Measurements from ENCODE around the gene TMEM163. TPM values are rescaled to one million over a fixed set of nuclear protein-coding genes. Genes with fewer than 3 reads are reported as not detected.

Gene TMEM163
- total and polyA plus RNA-seq, 2 donors = 5.0 TPM

GRCh38 chr2:134462791-134463698 lies 255.8 kb downstream of the TMEM163 start:
- DNase-seq (ENCODE audit: low read depth in 6 of 9, low spot score in 9 of 9) = no peak
- Histone ChIP-seq H3K4me1 (ENCODE audit: control insufficient read depth in 2 of 2, insufficient read depth in 2 of 2, low read length in 2 of 2) (peaks cover 0 to 4% of the 10 kb centered on the region in 2 donors), H3K4me3 (ENCODE audit: low read length in 2 of 2) (no peak overlapping the region), H3K9me3 (ENCODE audit: control insufficient read depth in 2 of 2, insufficient read depth in 1 of 2, low read length in 1 of 2) (no peaks in the 10 kb centered on the region), H3K27ac (ENCODE audit: low read depth in 1 of 2, low read length in 1 of 2) (no peak overlapping the region), H3K36me3 (ENCODE audit: control insufficient read depth in 2 of 2, insufficient read depth in 2 of 2, low read length in 1 of 2) (no peaks in the 10 kb centered on the region), H3K27me3 (ENCODE audit: control insufficient read depth in 2 of 2, insufficient read depth in 1 of 2, low read length in 1 of 2) (no peaks in the 10 kb centered on the region)
- WGBS = 97% methylated on average over 11 of the region's 11 CpGs

GRCh38 chr2:134462275-134462674 lies 256.5 kb downstream of the TMEM163 start:
- WGBS = 97% methylated on average over 6 of the region's 6 CpGs
- no peak overlapping the region for H3K4me3 ChIP-seq (ENCODE audit: low read length in 2 of 2)
- H3K27me3 ChIP-seq (ENCODE audit: control insufficient read depth in 2 of 2, insufficient read depth in 1 of 2, low read length in 1 of 2) = no peaks in the 10 kb centered on the region
- peaks cover 0 to 4% of the 10 kb centered on the region in 2 donors for H3K4me1 ChIP-seq (ENCODE audit: control insufficient read depth in 2 of 2, insufficient read depth in 2 of 2, low read length in 2 of 2)
- no peak for DNase-seq (ENCODE audit: low read depth in 6 of 9, low spot score in 9 of 9)
- no peaks in the 10 kb centered on the region for H3K9me3 ChIP-seq (ENCODE audit: control insufficient read depth in 2 of 2, insufficient read depth in 1 of 2, low read length in 1 of 2)
- no peak overlapping the region for H3K27ac ChIP-seq (ENCODE audit: low read depth in 1 of 2, low read length in 1 of 2)
- no peaks in the 10 kb centered on the region for H3K36me3 ChIP-seq (ENCODE audit: control insufficient read depth in 2 of 2, insufficient read depth in 2 of 2, low read length in 1 of 2)

GRCh38 chr2:134461511-134461910 lies 257.3 kb downstream of the TMEM163 start:
- peak in 1 of 9 donors; percentile 16 for DNase-seq (ENCODE audit: low read depth in 6 of 9, low spot score in 9 of 9)
- Histone ChIP-seq H3K27ac (ENCODE audit: low read depth in 1 of 2, low read length in 1 of 2) (no peak overlapping the region), H3K4me3 (ENCODE audit: low read length in 2 of 2) (no peak overlapping the region), H3K4me1 (ENCODE audit: control insufficient read depth in 2 of 2, insufficient read depth in 2 of 2, low read length in 2 of 2) (peaks cover 0 to 4% of the 10 kb centered on the region in 2 donors), H3K36me3 (ENCODE audit: control insufficient read depth in 2 of 2, insufficient read depth in 2 of 2, low read length in 1 of 2) (no peaks in the 10 kb centered on the region), H3K27me3 (ENCODE audit: control insufficient read depth in 2 of 2, insufficient read depth in 1 of 2, low read length in 1 of 2) (no peaks in the 10 kb centered on the region), H3K9me3 (ENCODE audit: control insufficient read depth in 2 of 2, insufficient read depth in 1 of 2, low read length in 1 of 2) (no peaks in the 10 kb centered on the region)
- 93% methylated on average over 6 of the region's 6 CpGs for WGBS

GRCh38 chr2:134460583-134460998 lies 258.2 kb downstream of the TMEM163 start:
- Histone ChIP-seq H3K36me3 (ENCODE audit: control insufficient read depth in 2 of 2, insufficient read depth in 2 of 2, low read length in 1 of 2) (peaks cover 0 to 3% of the 10 kb centered on the region in 2 donors), H3K4me3 (ENCODE audit: low read length in 2 of 2) (no peak overlapping the region), H3K27me3 (ENCODE audit: control insufficient read depth in 2 of 2, insufficient read depth in 1 of 2, low read length in 1 of 2) (no peaks in the 10 kb centered on the region), H3K27ac (ENCODE audit: low read depth in 1 of 2, low read length in 1 of 2) (no peak overlapping the region), H3K9me3 (ENCODE audit: control insufficient read depth in 2 of 2, insufficient read depth in 1 of 2, low read length in 1 of 2) (no peaks in the 10 kb centered on the region), H3K4me1 (ENCODE audit: control insufficient read depth in 2 of 2, insufficient read depth in 2 of 2, low read length in 2 of 2) (peaks cover 0 to 5% of the 10 kb centered on the region in 2 donors)
- DNase-seq (ENCODE audit: low read depth in 6 of 9, low spot score in 9 of 9) = peak; percentile 18 to 88 (median 38)
- 76% methylated on average over 8 of the region's 8 CpGs for whole genome bisulfite sequencing

GRCh38 chr2:134459706-134460406 lies 258.9 kb downstream of the TMEM163 start:
- H3K27ac ChIP-seq (ENCODE audit: low read depth in 1 of 2, low read length in 1 of 2) = no peak overlapping the region
- H3K9me3 ChIP-seq (ENCODE audit: control insufficient read depth in 2 of 2, insufficient read depth in 1 of 2, low read length in 1 of 2) = no peaks in the 10 kb centered on the region
- peaks cover 0 to 10% of the 10 kb centered on the region in 2 donors for H3K36me3 ChIP-seq (ENCODE audit: control insufficient read depth in 2 of 2, insufficient read depth in 2 of 2, low read length in 1 of 2)
- H3K4me1 ChIP-seq (ENCODE audit: control insufficient read depth in 2 of 2, insufficient read depth in 2 of 2, low read length in 2 of 2) = peaks cover 0 to 9% of the 10 kb centered on the region in 2 donors
- WGBS = 97% methylated on average over 11 of the region's 11 CpGs
- H3K27me3 ChIP-seq (ENCODE audit: control insufficient read depth in 2 of 2, insufficient read depth in 1 of 2, low read length in 1 of 2) = no peaks in the 10 kb centered on the region
- H3K4me3 ChIP-seq (ENCODE audit: low read length in 2 of 2) = no peak overlapping the region
- DNase-seq (ENCODE audit: low read depth in 6 of 9, low spot score in 9 of 9) = no peak

- no peak overlapping the region for H3K4me3 ChIP-seq (ENCODE audit: low read length in 2 of 2)
- no peaks in the 10 kb centered on the region for H3K27me3 ChIP-seq (ENCODE audit: control insufficient read depth in 2 of 2, insufficient read depth in 1 of 2, low read length in 1 of 2)
- peaks cover 0 to 9% of the 10 kb centered on the region in 2 donors for H3K4me1 ChIP-seq (ENCODE audit: control insufficient read depth in 2 of 2, insufficient read depth in 2 of 2, low read length in 2 of 2)
- WGBS = 98% methylated on average over 10 of the region's 10 CpGs
- H3K36me3 ChIP-seq (ENCODE audit: control insufficient read depth in 2 of 2, insufficient read depth in 2 of 2, low read length in 1 of 2) = peaks cover 0 to 10% of the 10 kb centered on the region in 2 donors
- no peak overlapping the region for H3K27ac ChIP-seq (ENCODE audit: low read depth in 1 of 2, low read length in 1 of 2)
- no peak for DNase-seq (ENCODE audit: low read depth in 6 of 9, low spot score in 9 of 9)
- no peaks in the 10 kb centered on the region for H3K9me3 ChIP-seq (ENCODE audit: control insufficient read depth in 2 of 2, insufficient read depth in 1 of 2, low read length in 1 of 2)
These were observed 259.9 kb downstream of the TMEM163 start for GRCh38 chr2:134458950-134459349.

- H3K27me3 ChIP-seq (ENCODE audit: control insufficient read depth in 2 of 2, insufficient read depth in 1 of 2, low read length in 1 of 2) = no peaks in the 10 kb centered on the region
- DNase-seq (ENCODE audit: low read depth in 6 of 9, low spot score in 9 of 9) = no peak
- H3K4me3 ChIP-seq (ENCODE audit: low read length in 2 of 2) = no peak overlapping the region
- H3K36me3 ChIP-seq (ENCODE audit: control insufficient read depth in 2 of 2, insufficient read depth in 2 of 2, low read length in 1 of 2) = peaks cover 0 to 11% of the 10 kb centered on the region in 2 donors
- no peak overlapping the region for H3K27ac ChIP-seq (ENCODE audit: low read depth in 1 of 2, low read length in 1 of 2)
- peaks cover 0 to 9% of the 10 kb centered on the region in 2 donors for H3K4me1 ChIP-seq (ENCODE audit: control insufficient read depth in 2 of 2, insufficient read depth in 2 of 2, low read length in 2 of 2)
- 98% methylated on average over 6 of the region's 6 CpGs for WGBS
- H3K9me3 ChIP-seq (ENCODE audit: control insufficient read depth in 2 of 2, insufficient read depth in 1 of 2, low read length in 1 of 2) = no peaks in the 10 kb centered on the region
These were observed 260.3 kb downstream of the TMEM163 start for GRCh38 chr2:134458473-134458853.

GRCh38 chr2:134457765-134458472 lies 260.9 kb downstream of the TMEM163 start:
- Histone ChIP-seq H3K36me3 (ENCODE audit: control insufficient read depth in 2 of 2, insufficient read depth in 2 of 2, low read length in 1 of 2) (peaks cover 0 to 15% of the 10 kb centered on the region in 2 donors), H3K9me3 (ENCODE audit: control insufficient read depth in 2 of 2, insufficient read depth in 1 of 2, low read length in 1 of 2) (no peaks in the 10 kb centered on the region), H3K4me1 (ENCODE audit: control insufficient read depth in 2 of 2, insufficient read depth in 2 of 2, low read length in 2 of 2) (peaks cover 0 to 9% of the 10 kb centered on the region in 2 donors), H3K4me3 (ENCODE audit: low read length in 2 of 2) (no peak overlapping the region), H3K27me3 (ENCODE audit: control insufficient read depth in 2 of 2, insufficient read depth in 1 of 2, low read length in 1 of 2) (no peaks in the 10 kb centered on the region), H3K27ac (ENCODE audit: low read depth in 1 of 2, low read length in 1 of 2) (no peak overlapping the region)
- no peak for DNase-seq (ENCODE audit: low read depth in 6 of 9, low spot score in 9 of 9)
- 91% methylated on average over 18 of the region's 18 CpGs for WGBS

All from thymus (tissue), 11 donors.